ENCODE results near the gene BIK. TPM values are rescaled to one million over a fixed set of nuclear protein-coding genes. Genes with fewer than 3 reads are reported as not detected.

The BIK gene
- total and polyA plus RNA-seq, 2 experiments from 2014 or later = 9.6 to 9.8 TPM

DNA sequence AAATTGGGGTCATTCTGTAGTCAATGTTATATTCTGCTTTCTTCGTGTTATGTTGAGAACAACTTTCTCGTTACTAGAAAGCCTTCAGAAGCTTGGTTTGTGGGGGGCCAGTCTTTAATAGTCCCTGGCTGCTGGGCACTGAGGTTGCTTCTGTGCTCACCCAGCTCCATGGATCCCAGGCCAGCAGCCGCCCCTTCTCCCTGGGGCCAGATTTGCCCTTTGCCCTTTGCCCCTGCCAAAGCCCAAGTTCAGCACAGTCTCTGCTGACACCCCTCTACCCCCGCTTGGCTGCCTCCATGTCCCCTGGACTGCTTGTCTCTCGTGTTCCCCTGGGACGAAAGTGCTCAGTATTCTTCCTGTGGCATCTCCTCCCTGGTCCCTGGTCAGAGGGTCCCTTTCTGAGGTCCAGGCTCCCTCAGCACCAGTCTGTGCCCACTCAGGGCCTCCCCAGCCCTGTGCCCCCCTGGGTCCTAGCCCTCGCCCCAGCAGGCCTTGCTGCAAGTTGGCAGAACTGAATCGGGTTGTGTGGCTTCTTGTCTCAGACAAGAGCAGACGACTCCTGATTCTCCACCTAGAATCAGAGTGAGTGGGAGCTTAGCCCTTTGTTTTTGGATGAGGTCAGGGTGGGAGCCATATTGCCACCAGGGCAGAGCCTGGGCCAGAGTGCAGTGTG lies 47.5 kb downstream of the BIK start (continued):
- TF ChIP-seq, protein P1, sequence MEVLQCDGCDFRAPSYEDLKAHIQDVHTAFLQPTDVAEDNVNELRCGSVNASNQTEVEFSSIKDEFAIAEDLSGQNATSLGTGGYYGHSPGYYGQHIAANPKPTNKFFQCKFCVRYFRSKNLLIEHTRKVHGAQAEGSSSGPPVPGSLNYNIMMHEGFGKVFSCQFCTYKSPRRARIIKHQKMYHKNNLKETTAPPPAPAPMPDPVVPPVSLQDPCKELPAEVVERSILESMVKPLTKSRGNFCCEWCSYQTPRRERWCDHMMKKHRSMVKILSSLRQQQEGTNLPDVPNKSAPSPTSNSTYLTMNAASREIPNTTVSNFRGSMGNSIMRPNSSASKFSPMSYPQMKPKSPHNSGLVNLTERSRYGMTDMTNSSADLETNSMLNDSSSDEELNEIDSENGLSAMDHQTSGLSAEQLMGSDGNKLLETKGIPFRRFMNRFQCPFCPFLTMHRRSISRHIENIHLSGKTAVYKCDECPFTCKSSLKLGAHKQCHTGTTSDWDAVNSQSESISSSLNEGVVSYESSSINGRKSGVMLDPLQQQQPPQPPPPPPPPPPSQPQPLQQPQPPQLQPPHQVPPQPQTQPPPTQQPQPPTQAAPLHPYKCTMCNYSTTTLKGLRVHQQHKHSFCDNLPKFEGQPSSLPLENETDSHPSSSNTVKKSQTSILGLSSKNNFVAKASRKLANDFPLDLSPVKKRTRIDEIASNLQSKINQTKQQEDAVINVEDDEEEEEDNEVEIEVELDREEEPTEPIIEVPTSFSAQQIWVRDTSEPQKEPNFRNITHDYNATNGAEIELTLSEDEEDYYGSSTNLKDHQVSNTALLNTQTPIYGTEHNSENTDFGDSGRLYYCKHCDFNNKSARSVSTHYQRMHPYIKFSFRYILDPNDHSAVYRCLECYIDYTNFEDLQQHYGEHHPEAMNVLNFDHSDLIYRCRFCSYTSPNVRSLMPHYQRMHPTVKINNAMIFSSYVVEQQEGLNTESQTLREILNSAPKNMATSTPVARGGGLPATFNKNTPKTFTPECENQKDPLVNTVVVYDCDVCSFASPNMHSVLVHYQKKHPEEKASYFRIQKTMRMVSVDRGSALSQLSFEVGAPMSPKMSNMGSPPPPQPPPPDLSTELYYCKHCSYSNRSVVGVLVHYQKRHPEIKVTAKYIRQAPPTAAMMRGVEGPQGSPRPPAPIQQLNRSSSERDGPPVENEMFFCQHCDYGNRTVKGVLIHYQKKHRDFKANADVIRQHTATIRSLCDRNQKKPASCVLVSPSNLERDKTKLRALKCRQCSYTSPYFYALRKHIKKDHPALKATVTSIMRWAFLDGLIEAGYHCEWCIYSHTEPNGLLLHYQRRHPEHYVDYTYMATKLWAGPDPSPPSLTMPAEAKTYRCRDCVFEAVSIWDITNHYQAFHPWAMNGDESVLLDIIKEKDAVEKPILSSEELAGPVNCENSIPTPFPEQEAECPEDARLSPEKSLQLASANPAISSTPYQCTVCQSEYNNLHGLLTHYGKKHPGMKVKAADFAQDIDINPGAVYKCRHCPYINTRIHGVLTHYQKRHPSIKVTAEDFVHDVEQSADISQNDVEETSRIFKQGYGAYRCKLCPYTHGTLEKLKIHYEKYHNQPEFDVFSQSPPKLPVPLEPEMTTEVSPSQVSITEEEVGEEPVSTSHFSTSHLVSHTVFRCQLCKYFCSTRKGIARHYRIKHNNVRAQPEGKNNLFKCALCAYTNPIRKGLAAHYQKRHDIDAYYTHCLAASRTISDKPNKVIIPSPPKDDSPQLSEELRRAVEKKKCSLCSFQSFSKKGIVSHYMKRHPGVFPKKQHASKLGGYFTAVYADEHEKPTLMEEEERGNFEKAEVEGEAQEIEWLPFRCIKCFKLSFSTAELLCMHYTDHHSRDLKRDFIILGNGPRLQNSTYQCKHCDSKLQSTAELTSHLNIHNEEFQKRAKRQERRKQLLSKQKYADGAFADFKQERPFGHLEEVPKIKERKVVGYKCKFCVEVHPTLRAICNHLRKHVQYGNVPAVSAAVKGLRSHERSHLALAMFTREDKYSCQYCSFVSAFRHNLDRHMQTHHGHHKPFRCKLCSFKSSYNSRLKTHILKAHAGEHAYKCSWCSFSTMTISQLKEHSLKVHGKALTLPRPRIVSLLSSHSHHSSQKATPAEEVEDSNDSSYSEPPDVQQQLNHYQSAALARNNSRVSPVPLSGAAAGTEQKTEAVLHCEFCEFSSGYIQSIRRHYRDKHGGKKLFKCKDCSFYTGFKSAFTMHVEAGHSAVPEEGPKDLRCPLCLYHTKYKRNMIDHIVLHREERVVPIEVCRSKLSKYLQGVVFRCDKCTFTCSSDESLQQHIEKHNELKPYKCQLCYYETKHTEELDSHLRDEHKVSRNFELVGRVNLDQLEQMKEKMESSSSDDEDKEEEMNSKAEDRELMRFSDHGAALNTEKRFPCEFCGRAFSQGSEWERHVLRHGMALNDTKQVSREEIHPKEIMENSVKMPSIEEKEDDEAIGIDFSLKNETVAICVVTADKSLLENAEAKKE (CRISPR knock-in tag; IDR thresholded peaks at IDR 0.05) = no peak
- TF ChIP-seq STAT1 (IDR thresholded peaks at IDR 0.05; ENCODE audit: unreplicated experiment) (no peak), NANOG (IDR thresholded peaks at IDR 0.05; ENCODE audit: borderline replicate concordance) (no peak), EZH2 (IDR thresholded peaks at IDR 0.05; ENCODE audit: low read depth, unreplicated experiment) (no peak), JUNB (IDR thresholded peaks at IDR 0.05; ENCODE audit: unreplicated experiment) (no peak), EZH2phosphoT487 (IDR thresholded peaks at IDR 0.05; ENCODE audit: unreplicated experiment) (no peak), ZNF331 (CRISPR knock-in tag; IDR thresholded peaks at IDR 0.05; ENCODE audit: low read depth) (no peak), POLR2AphosphoS5 (IDR thresholded peaks at IDR 0.05; ENCODE audit: low read depth) (no peak)
- TF ChIP-seq, protein P2, sequence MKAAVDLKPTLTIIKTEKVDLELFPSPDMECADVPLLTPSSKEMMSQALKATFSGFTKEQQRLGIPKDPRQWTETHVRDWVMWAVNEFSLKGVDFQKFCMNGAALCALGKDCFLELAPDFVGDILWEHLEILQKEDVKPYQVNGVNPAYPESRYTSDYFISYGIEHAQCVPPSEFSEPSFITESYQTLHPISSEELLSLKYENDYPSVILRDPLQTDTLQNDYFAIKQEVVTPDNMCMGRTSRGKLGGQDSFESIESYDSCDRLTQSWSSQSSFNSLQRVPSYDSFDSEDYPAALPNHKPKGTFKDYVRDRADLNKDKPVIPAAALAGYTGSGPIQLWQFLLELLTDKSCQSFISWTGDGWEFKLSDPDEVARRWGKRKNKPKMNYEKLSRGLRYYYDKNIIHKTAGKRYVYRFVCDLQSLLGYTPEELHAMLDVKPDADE (IDR thresholded peaks at IDR 0.05) = no peak
